Aorta (tissue), 5 donors: Measurements from ENCODE around the gene MYL9. TPM values are rescaled to one million over a fixed set of nuclear protein-coding genes. Genes with fewer than 3 reads are reported as not detected.
A peak's percentile ranks its signal among the peaks of the same experiment; 100 is the strongest.

Experiments
- ATAC-seq: fragments of 200-7000 bp; cut with Tn5 transposase; one replicate; pipeline ENCODE4 v1.9.1; 2022; ENCODE audit warnings: moderate library complexity; ENCODE audit not compliant: low FRiP score
- DNase-seq, 2 donors: peaks; one replicate each; pipeline ENCODE4 v3.0.0-alpha.2; 2020
- H3K27ac ChIP-seq, 2 donors: one replicate each; pipeline ENCODE4 v1.5.1; 2013; ENCODE audit warnings: low read length in 2 of 2, mild to moderate bottlenecking in 2 of 2, moderate library complexity in 2 of 2, control low read depth in 1 of 2, inconsistent platforms in 1 of 2, low read depth in 1 of 2
- H3K27me3 ChIP-seq, 2 donors: one replicate each; pipeline ENCODE4 v1.6.1; 2013; ENCODE audit warnings: control low read depth in 1 of 2, low read length in 1 of 2, mild to moderate bottlenecking in 1 of 2, moderate library complexity in 1 of 2; ENCODE audit not compliant: insufficient read depth in 2 of 2, control insufficient read depth in 1 of 2
- H3K36me3 ChIP-seq, 2 donors: one replicate each; pipeline ENCODE4 v1.6.1; 2013; ENCODE audit warnings: control low read depth in 1 of 2, low read length in 1 of 2, mild to moderate bottlenecking in 1 of 2; ENCODE audit not compliant: insufficient read depth in 2 of 2, control insufficient read depth in 1 of 2
- H3K4me1 ChIP-seq, 2 donors: one replicate each; pipeline ENCODE4 v1.6.1; 2013; ENCODE audit warnings: low read length in 2 of 2, control low read depth in 1 of 2, mild to moderate bottlenecking in 1 of 2, moderate library complexity in 1 of 2; ENCODE audit not compliant: insufficient read depth in 2 of 2, control insufficient read depth in 1 of 2
- H3K4me3 ChIP-seq, 2 donors: one replicate each; pipeline ENCODE4 v1.5.1; 2013; ENCODE audit warnings: low read length in 2 of 2, control low read depth in 1 of 2, mild to moderate bottlenecking in 1 of 2
- H3K9me3 ChIP-seq: one replicate; pipeline ENCODE4 v1.6.1; 2013; ENCODE audit warnings: mild to moderate bottlenecking, low read length; ENCODE audit not compliant: control insufficient read depth
- WGBS, 2 donors: extraction: QIAGEN DNeasy Blood & Tissue Kit; methylation state at CpG; one replicate each; pipeline ENCODE4 v1.1.7; 2013; 5-methylcytosine and 5-hydroxymethylcytosine counted together
- intact Hi-C, 2 donors: fragments of 100-400 bp; cut with DNase I; formaldehyde crosslinking; loops; one replicate each; pipeline versions ENCODE4 v1.14.2 to v1.15.0; 2022
- long read RNA-seq, 2 donors: library from polyadenylated mRNA; unstranded; transcript quantifications; one replicate each; pipeline ENCODE4 v2.0.0, GENCODE V29; 2020 to 2021
- polyA plus RNA-seq, 2 donors: library from polyadenylated mRNA; stranded (reverse); fragments of 200-250 nt; gene quantifications; one replicate each; pipeline ENCODE4 v1.2.3, GENCODE V29; 2013
- total RNA-seq, 2 donors: library from RNA; stranded (reverse); fragmentation: NEBNext Ultra II Directional; extraction: Animal tissue kit (Norgen Biotek cat#: 25700); gene quantifications; one replicate each; pipeline ENCODE4 v1.2.1, GENCODE V29; 2021
- donor health status: healthy with polysubstance abuse.
- donor health status: Bipolar disorder and iron deficiency.
- donor health status: DM: no; HTN: no; CAD: no.
- donor health status: DM: no; HTN: no; CAD: no.
- donor health status: DM: yes; HTN: yes; CAD: no.

The MYL9 gene
- 1,000 to 10,000 TPM; 2,086 to 3,222 TPM for total RNA-seq
- polyA plus RNA-seq = 1,000 to 10,000 TPM; 1,693 to 2,621 TPM
- long read RNA-seq, donor 1, transcript MYL9-201 (4 exons, 2,821 nt) = major isoform, 333 of 458 reads
- long read RNA-seq, donor 1, partial matches to known transcripts = 103 of 458 reads
- long read RNA-seq, donor 1, other reads (novel, unspliced or antisense) = 20 of 458 reads
- long read RNA-seq, donor 2, transcript MYL9-201 (4 exons, 2,821 nt) = major isoform, 164 of 241 reads
- long read RNA-seq, donor 2, partial matches to known transcripts = 64 of 241 reads
- long read RNA-seq, donor 2, other reads (novel, unspliced or antisense) = 10 of 241 reads

DNA sequence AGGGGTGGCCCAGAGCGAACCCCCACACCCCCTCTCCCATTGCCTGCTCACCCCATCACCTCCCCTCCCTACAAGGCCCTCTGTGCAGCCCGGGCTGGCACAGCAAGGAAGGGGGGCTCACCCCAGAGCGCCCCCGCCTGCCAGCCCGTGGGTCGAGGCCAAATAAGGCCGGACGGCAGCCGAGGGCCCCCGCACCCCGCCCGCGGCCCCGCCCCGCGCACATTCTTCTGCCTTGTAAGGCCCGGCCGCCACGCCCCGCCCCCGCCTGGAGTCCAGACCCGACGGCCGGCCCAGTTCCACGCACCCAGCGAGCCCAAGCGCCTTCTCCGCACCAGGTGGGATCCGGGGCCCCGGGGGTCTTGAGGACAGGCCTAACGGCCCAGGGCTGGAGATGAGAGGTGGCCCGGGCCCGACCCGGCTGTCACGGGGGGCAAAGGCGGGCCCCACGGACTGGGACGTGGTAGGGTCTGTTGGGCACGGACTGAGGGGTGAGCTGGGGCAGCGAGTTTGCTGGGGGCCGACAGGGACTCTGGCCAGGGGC is at the start of gene MYL9:
TSS of gene MYL9 (plus strand) at position 293 of the 541 bp plus-strand sequence. CDS start 3,366 bp downstream, outside the sequence.
- Histone ChIP-seq H3K27ac (peak within 1 kb of the TSS; percentile 95 to 98), H3K36me3 (peaks cover 0 to 6% of the 10 kb centered on the region in 2 donors), H3K4me3 (peak within 1 kb of the TSS; percentile 87 to 94), H3K4me1 (peaks cover 0 to 4% of the 10 kb centered on the region in 2 donors), H3K9me3 (no peaks in the 10 kb centered on the region), H3K27me3 (no peaks in the 10 kb centered on the region)
- peak; percentile 96 to 98 for DNase-seq
- intact Hi-C loops = loop anchor here (2.0 to 5.0 kb wide), 2 partner anchors 39 to 78 kb away; no protein-coding TSS in a partner anchor
- WGBS, 2 donors = 0 to 1% methylated on average over 30 to 41 of the region's 41 CpGs
- peak; percentile 90 for ATAC-seq

GRCh38 chr20:36491901-36492617 is 49.3 kb upstream of the MYL9 start:
- no peaks in the 10 kb centered on the region for H3K27me3 ChIP-seq
- ATAC-seq (no peak), DNase-seq (no peak)
- WGBS, 2 donors = 22 to 26% methylated on average over 8 of the region's 8 CpGs
- no peaks in the 10 kb centered on the region for H3K36me3 ChIP-seq
- peaks cover 2 to 6% of the 10 kb centered on the region in 2 donors for H3K4me1 ChIP-seq
- intact Hi-C loops = no loop called here
- H3K27ac ChIP-seq = peak overlapping the region; percentile 11 to 29
- H3K4me3 ChIP-seq = no peak overlapping the region
- H3K9me3 ChIP-seq = no peaks in the 10 kb centered on the region

GRCh38 chr20:36493051-36493800 is 48.1 kb upstream of the MYL9 start:
- DNase-seq (no peak), ATAC-seq (peak; percentile 24)
- Histone ChIP-seq H3K27me3 (no peaks in the 10 kb centered on the region), H3K4me1 (peaks cover 0 to 10% of the 10 kb centered on the region in 2 donors), H3K36me3 (no peaks in the 10 kb centered on the region), H3K9me3 (no peaks in the 10 kb centered on the region), H3K4me3 (no peak overlapping the region), H3K27ac (peak overlapping the region in 1 of 2 donors; percentile 34)
- intact Hi-C loops = no loop called here
- 27 to 31% methylated on average over 10 of the region's 10 CpGs for WGBS, 2 donors

DNA sequence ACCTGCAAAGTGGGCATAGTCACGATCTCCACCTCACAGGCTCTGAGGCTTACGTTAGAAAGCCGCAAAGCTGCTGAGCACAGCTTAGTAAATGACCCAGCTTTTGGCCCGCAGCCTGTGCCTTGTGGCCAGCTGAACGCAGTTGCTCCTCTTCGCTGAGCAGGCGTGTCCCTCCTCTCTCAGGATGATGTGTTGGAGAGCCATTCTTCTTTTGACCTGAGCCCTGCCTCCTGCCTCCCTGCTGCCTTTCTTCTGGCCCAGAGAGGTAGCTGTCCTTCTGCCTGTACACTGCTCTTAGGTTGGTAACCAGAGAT is 47.6 kb upstream of the MYL9 start:
- peaks cover 0 to 10% of the 10 kb centered on the region in 2 donors for H3K4me1 ChIP-seq
- DNase-seq (peak; percentile 81 to 90), ATAC-seq (peak; percentile 55)
- intact Hi-C loops = no loop called here
- H3K36me3 ChIP-seq = no peaks in the 10 kb centered on the region
- no peak overlapping the region for H3K4me3 ChIP-seq
- H3K9me3 ChIP-seq = no peaks in the 10 kb centered on the region
- H3K27me3 ChIP-seq = no peaks in the 10 kb centered on the region
- 4 to 7% methylated on average over 7 of the region's 7 CpGs for WGBS, 2 donors
- peak overlapping the region in 1 of 2 donors; percentile 34 for H3K27ac ChIP-seq

DNA sequence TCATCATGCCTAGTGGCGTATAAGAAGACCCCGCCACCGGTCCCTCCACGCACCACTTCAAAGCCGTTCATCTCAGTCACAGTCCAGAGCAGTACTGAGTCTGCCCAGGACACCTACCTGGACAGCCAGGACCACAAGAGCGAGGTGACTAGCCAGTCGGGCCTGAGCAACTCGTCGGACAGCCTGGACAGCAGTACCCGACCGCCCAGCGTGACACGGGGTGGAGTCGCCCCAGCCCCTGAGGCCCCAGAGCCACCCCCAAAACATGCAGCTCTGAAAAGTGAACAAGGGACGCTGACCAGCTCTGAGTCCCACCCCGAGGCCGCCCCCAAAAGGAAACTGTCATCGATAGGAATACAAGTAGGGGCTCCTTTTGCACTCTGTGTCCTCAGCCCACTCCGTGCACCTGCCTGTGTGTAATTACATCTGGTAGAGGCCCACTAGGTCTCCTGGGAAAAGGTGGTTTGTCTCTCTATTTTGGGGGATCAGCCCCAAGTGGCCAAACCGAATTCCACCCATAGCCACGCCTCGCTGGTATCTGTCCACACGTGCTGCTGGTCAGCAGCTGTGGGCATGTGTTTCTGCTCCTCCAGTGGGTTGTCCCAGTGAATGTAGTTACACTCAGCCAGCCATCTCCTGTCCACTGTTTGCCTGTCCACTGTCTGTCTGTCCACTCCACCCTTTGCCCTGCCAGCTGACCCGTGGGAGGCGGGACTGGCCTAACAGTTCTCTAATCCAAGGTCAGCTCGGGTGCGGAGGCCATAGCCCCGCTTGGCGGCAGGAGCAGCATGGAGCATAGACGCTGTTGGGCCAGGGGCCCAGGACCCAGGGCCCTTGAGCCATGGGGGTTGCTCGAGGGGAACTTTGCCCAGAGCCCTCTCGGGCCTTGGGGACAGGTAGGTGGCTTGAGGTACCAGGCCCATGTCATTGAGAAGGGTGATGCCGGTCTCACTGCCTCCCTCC is 44.3 kb upstream of the MYL9 start:
- peak overlapping the region in 1 of 2 donors; percentile 14 for H3K27ac ChIP-seq
- 81 to 82% methylated on average over 33 of the region's 33 CpGs for WGBS, 2 donors
- peaks cover 0 to 4% of the 10 kb centered on the region in 2 donors for H3K4me1 ChIP-seq
- intact Hi-C loops = loop anchor here in 1 of 2 donors (5.0 kb wide), 1 partner anchor 35 kb away; no protein-coding TSS in a partner anchor
- no peaks in the 10 kb centered on the region for H3K9me3 ChIP-seq
- H3K27me3 ChIP-seq = no peaks in the 10 kb centered on the region
- no peak overlapping the region for H3K4me3 ChIP-seq
- peaks cover 2% of the 10 kb centered on the region in 2 donors for H3K36me3 ChIP-seq
- DNase-seq (no peak), ATAC-seq (no peak)

GRCh38 chr20:36497856-36498255 is 43.5 kb upstream of the MYL9 start:
- Histone ChIP-seq H3K4me1 (peaks cover 0 to 4% of the 10 kb centered on the region in 2 donors), H3K27ac (peak overlapping the region in 1 of 2 donors; percentile 14), H3K4me3 (no peak overlapping the region), H3K36me3 (peaks cover 2% of the 10 kb centered on the region in 2 donors), H3K27me3 (no peaks in the 10 kb centered on the region), H3K9me3 (no peaks in the 10 kb centered on the region)
- 3 to 9% methylated on average over 4 of the region's 4 CpGs for WGBS, 2 donors
- ATAC-seq (no peak), DNase-seq (no peak)
- intact Hi-C loops = loop anchor here in 1 of 2 donors (5.0 kb wide), 1 partner anchor 36 kb away; no protein-coding TSS in a partner anchor

- Histone ChIP-seq H3K27me3 (no peaks in the 10 kb centered on the region), H3K27ac (peak overlapping the region; percentile 14 to 29), H3K4me3 (no peak overlapping the region), H3K9me3 (no peaks in the 10 kb centered on the region), H3K36me3 (peaks cover 2% of the 10 kb centered on the region in 2 donors), H3K4me1 (peaks cover 0 to 4% of the 10 kb centered on the region in 2 donors)
- ATAC-seq = no peak
- 13 to 21% methylated on average over 14 of the region's 14 CpGs for WGBS, 2 donors
- intact Hi-C loops = loop anchor here in 1 of 2 donors (5.0 kb wide), 1 partner anchor 36 kb away; no protein-coding TSS in a partner anchor
- DNase-seq = no peak
Observed at GRCh38 chr20:36498386-36499179, 42.7 kb upstream of the MYL9 start.
